Esophagus muscularis mucosa (tissue), 4 donors: ENCODE measurements around the gene MINK1. TPM values are rescaled to one million over a fixed set of nuclear protein-coding genes. Genes with fewer than 3 reads are reported as not detected.

ENCODE experiments used
- DNase-seq: peaks from one replicate; pipeline ENCODE4 v3.0.0-alpha.2; 2017; ENCODE audit errors: extremely low spot score
- H3K27ac ChIP-seq, 4 donors: fragments of 200-600 bp; sonication (generic); replicated peaks in 1 of 4; 1 replicate in 3 of 4; 2 replicates in 1 of 4; pipeline ENCODE4 v1.5.1; 2016 to 2019; ENCODE audit warnings: mild to moderate bottlenecking in 1 of 4
- H3K27me3 ChIP-seq, 4 donors: fragments of 200-600 bp; sonication (generic); one replicate each; pipeline versions ENCODE4 v1.5.1 to v1.6.0; 2016 to 2019
- H3K36me3 ChIP-seq, 4 donors: fragments of 200-600 bp; sonication (generic); one replicate each; pipeline ENCODE4 v1.5.1; 2016 to 2019
- H3K4me1 ChIP-seq, 4 donors: fragments of 200-600 bp; sonication (generic); one replicate each; pipeline ENCODE4 v1.5.1; 2016 to 2019
- H3K4me3 ChIP-seq, 4 donors: fragments of 200-600 bp; sonication (generic); 1 replicate in 2 of 4; 2 replicates in 2 of 4; pipeline ENCODE4 v1.5.1; 2016 to 2019; ENCODE audit warnings: mild to moderate bottlenecking in 4 of 4, moderate library complexity in 1 of 4
- H3K9me3 ChIP-seq, 4 donors: fragments of 200-600 bp; sonication (generic); 1 replicate in 3 of 4; 2 replicates in 1 of 4; pipeline ENCODE4 v1.5.1; 2016 to 2019
- EP300 ChIP-seq: sonication (generic); formaldehyde crosslinking; IDR thresholded peaks from one replicate; pipeline ENCODE4 v1.6.1; 2017; ENCODE audit warnings: antibody characterized with exemption
- POLR2A ChIP-seq: fragments of 450-650 bp; IDR thresholded peaks from one replicate; pipeline ENCODE4 v1.6.1; 2017; ENCODE audit warnings: antibody characterized with exemption, moderate library complexity, mild to moderate bottlenecking, low read depth
- POLR2AphosphoS5 ChIP-seq, 2 donors: sonication (generic); formaldehyde crosslinking; IDR thresholded peaks; one replicate each; pipeline ENCODE4 v1.6.1; 2017; ENCODE audit warnings: antibody characterized with exemption in 2 of 2
- WGBS: methylation state at CpG from one replicate; pipeline ENCODE4 v1.1.5; 2018; 5-methylcytosine and 5-hydroxymethylcytosine counted together
- intact Hi-C: fragments of 100-400 bp; cut with DNase I; formaldehyde crosslinking; loops from one replicate; pipeline ENCODE4 v1.15.1; 2023
- total RNA-seq, 4 donors: library from RNA; depleted of rRNA; stranded (reverse); fragments of >200 nt; gene quantifications; one replicate each; pipeline versions ENCODE4 v1.1.0 to v1.2.1, GENCODE V29; 2016
- TF ChIP-seq, protein P1 (sequence below), 3 experiments: fragments of 200-600 bp in 2 of 3; fragments of 450-650 bp in 1 of 3; sonication (generic) in 2 of 3; IDR thresholded peaks; one replicate each; pipeline ENCODE4 v1.5.1; 2017 to 2019; ENCODE audit warnings: antibody characterized with exemption in 3 of 3, mild to moderate bottlenecking in 2 of 3, moderate library complexity in 1 of 3

The MINK1 gene
- total RNA-seq, 4 donors from 2014 or later = 28.8 to 55.2 (median 38.8) TPM

DNA sequence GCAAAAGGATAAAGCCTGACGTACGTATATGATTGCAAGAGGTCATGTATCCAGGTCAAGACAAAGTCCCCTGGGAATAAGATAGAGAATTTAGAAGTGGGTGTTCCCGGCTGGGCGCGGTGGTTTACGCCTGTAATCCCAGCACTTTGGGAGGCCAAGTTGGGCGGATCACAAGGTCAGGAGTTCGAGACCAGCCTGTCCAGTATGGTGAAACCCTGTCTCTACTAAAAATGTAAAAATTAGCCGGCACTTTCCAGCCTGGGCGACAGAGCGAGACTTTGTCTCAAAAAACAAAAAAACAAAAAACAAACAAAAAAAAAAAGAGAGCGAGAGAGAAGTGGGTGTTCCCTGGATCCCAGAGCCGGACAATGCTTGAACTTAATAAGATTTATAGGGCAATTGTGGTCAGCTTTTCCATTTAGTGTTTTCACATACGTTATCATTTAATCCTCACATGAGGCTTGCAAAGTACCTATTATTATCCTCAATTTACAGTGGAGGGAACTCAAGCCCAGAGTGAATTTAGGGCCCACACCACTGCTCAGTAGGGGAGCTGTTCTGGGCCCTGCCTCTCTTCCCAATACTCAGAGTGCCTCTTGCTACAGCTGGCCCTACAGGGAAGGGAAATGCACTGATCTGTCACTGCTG, 44.9 kb upstream of the MINK1 start:
- intact Hi-C loops = loop anchor here (2.0 kb wide), 1 partner anchor 55 kb away; no protein-coding TSS in a partner anchor
- no peak for TF ChIP-seq POLR2A
- no peak for TF ChIP-seq EP300
- no peak for TF ChIP-seq POLR2AphosphoS5 (IDR thresholded peaks at IDR 0.05)
- TF ChIP-seq, protein P1, sequence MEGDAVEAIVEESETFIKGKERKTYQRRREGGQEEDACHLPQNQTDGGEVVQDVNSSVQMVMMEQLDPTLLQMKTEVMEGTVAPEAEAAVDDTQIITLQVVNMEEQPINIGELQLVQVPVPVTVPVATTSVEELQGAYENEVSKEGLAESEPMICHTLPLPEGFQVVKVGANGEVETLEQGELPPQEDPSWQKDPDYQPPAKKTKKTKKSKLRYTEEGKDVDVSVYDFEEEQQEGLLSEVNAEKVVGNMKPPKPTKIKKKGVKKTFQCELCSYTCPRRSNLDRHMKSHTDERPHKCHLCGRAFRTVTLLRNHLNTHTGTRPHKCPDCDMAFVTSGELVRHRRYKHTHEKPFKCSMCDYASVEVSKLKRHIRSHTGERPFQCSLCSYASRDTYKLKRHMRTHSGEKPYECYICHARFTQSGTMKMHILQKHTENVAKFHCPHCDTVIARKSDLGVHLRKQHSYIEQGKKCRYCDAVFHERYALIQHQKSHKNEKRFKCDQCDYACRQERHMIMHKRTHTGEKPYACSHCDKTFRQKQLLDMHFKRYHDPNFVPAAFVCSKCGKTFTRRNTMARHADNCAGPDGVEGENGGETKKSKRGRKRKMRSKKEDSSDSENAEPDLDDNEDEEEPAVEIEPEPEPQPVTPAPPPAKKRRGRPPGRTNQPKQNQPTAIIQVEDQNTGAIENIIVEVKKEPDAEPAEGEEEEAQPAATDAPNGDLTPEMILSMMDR (IDR thresholded peaks at IDR 0.05) = no peak
- H3K36me3 ChIP-seq = no peaks in the 10 kb centered on the region
- no peak for DNase-seq
- peak overlapping the region in 1 of 4 donors; percentile 75 for H3K4me3 ChIP-seq
- peaks cover 36 to 50% (median 49%) of the 10 kb centered on the region in 4 donors for H3K4me1 ChIP-seq
- H3K9me3 ChIP-seq = no peaks in the 10 kb centered on the region
- peaks cover 0 to 25% (median 4%) of the 10 kb centered on the region in 4 donors for H3K27me3 ChIP-seq
- H3K27ac ChIP-seq = peak overlapping the region in 3 of 4 donors; percentile 94 to 98 (median 98)
- WGBS = 80% methylated on average over 14 of the region's 14 CpGs

DNA sequence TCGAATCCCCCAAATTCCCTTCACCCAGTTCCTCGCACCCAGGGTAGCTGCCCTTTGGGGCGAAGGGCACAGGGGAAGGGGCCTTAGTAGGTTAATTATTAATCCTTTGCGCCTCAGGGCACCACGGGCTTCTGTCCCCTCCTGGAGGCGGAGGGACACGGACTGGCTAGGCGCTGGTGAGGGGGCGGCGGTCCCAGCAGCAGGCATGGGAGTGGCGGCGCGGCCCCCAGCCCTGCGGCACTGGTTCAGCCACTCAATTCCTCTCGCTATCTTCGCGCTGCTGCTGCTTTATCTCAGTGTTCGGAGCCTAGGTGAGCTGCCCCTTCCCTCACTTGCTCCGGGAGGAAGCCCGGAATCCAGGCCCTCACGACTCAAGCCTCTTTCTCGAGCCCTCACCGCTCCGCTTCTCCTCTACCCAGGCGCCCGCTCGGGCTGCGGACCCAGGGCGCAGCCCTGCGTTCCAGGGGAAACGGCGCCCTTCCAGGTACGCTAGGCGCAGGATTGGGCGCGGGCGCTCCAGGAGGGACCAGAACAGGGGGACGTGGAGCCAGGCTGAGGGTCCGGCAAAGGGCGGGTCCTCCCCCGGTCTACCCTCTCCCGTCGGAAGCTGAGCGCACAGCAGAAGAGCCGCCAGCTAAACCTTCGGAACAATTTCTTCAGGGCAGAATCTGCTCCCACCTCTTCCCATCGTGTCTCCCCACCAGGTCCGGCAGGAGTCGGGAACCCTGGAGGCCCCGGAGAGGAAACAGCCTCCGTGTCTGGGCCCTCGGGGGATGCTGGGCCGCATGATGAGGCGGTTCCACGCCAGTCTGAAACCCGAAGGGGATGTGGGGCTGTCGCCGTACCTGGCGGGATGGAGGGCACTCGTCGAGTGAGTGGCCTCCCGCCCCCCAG, 44.1 kb upstream of the MINK1 start, which contains the start of gene GLTPD2:
TSS of gene GLTPD2 (plus strand) at position 158 of the 894 bp plus-strand sequence. CDS start at position 206, 48 bp downstream.
- intact Hi-C loops = loop anchor here (2.0 kb wide), 1 partner anchor 56 kb away; no protein-coding TSS in a partner anchor
- no peaks in the 10 kb centered on the region for H3K36me3 ChIP-seq
- peaks cover 0 to 17% (median 4%) of the 10 kb centered on the region in 4 donors for H3K27me3 ChIP-seq
- WGBS = 18% methylated on average over 17 of the region's 62 CpGs
- peak within 1 kb of the TSS; percentile 71 to 84 (median 74) for H3K4me3 ChIP-seq
- H3K9me3 ChIP-seq = no peaks in the 10 kb centered on the region
- peaks cover 36 to 50% (median 49%) of the 10 kb centered on the region in 4 donors for H3K4me1 ChIP-seq
- no peak for DNase-seq
- TF ChIP-seq POLR2AphosphoS5 (IDR thresholded peaks at IDR 0.05) (no peak), EP300 (no peak), POLR2A (no peak)
- TF ChIP-seq, protein P1 (IDR thresholded peaks at IDR 0.05) = no peak
- H3K27ac ChIP-seq = peak within 1 kb of the TSS; percentile 94 to 98 (median 98)

DNA sequence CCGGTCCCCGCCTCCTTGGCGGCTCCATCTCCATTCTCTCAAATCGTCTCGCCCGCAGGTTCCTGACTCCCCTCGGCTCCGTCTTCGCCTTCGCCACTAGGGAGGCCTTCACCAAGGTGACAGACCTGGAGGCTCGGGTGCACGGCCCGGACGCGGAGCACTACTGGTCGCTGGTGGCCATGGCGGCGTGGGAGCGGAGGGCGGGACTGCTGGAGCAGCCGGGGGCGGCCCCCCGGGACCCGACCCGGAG, 43.5 kb upstream of the MINK1 start:
- Histone ChIP-seq H3K4me1 (peaks cover 36 to 50% (median 49%) of the 10 kb centered on the region in 4 donors), H3K27me3 (peaks cover 0 to 13% (median 4%) of the 10 kb centered on the region in 4 donors), H3K4me3 (peak overlapping the region; percentile 71 to 84 (median 74)), H3K36me3 (no peaks in the 10 kb centered on the region), H3K9me3 (no peaks in the 10 kb centered on the region), H3K27ac (peak overlapping the region; percentile 94 to 98 (median 98))
- no peak for DNase-seq
- intact Hi-C loops = loop anchor here (2.0 kb wide), 1 partner anchor 57 kb away; no protein-coding TSS in a partner anchor
- WGBS = 0% methylated on average over 20 of the region's 25 CpGs
- TF ChIP-seq EP300 (no peak), POLR2A (no peak), POLR2AphosphoS5 (IDR thresholded peaks at IDR 0.05) (no peak)
- TF ChIP-seq, protein P1 (IDR thresholded peaks at IDR 0.05) = no peak

DNA sequence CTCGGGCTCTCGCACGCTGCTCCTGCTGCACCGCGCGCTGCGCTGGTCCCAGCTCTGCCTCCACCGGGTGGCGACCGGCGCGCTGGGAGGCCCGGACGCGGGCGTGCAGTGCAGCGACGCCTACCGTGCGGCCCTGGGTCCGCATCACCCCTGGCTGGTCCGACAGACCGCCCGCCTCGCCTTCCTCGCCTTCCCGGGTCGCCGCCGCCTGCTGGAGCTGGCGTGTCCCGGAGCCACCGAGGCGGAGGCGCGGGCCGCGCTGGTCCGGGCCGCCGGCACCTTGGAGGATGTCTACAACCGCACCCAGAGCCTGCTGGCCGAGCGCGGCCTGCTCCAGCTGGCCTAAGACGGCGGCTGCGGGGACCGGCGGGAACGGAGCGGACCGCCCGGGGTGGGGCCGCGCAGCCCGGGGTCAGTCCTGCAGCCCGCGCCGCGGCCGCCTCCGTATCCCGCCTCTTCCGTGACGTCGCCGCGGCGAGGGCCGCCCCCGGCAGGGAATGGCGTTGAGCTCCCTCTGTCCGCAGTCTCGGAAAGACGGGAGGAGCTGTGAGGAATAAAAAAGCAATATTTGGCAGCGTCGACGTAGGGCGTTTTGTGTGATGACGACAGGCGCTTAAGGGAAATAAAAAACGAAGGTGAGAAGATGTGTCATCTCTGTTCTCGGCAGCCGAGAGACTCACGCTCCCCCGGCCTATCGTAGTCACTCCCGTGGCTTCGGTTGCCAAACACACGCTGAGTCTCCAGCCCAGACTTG, 43.0 kb upstream of the MINK1 start:
- H3K27me3 ChIP-seq = peaks cover 0 to 9% (median 3%) of the 10 kb centered on the region in 4 donors
- no peaks in the 10 kb centered on the region for H3K9me3 ChIP-seq
- intact Hi-C loops = loop anchor here (2.0 kb wide), 1 partner anchor 57 kb away; no protein-coding TSS in a partner anchor
- peak overlapping the region; percentile 94 to 98 (median 98) for H3K27ac ChIP-seq
- H3K36me3 ChIP-seq = no peaks in the 10 kb centered on the region
- H3K4me1 ChIP-seq = peaks cover 33 to 47% (median 45%) of the 10 kb centered on the region in 4 donors
- DNase-seq = peak; percentile 94
- 0% methylated on average over 19 of the region's 91 CpGs for WGBS
- H3K4me3 ChIP-seq = peak overlapping the region; percentile 71 to 84 (median 74)
- TF ChIP-seq EP300 (no peak), POLR2A (peak; percentile 54), POLR2AphosphoS5 (IDR thresholded peaks at IDR 0.05) (peak; percentile 73 to 94)
- TF ChIP-seq, protein P1 (IDR thresholded peaks at IDR 0.05) = peak; percentile 81 to 85 (median 82)
